Measurements from ENCODE around the gene CRIP3. TPM values are rescaled to one million over a fixed set of nuclear protein-coding genes. Genes with fewer than 3 reads are reported as not detected.
"Not testable (repeated sequence)": the region's sequence is repeated elsewhere in the genome, so short reads cannot be mapped to it uniquely, and the experiment has no call there.

CRIP3 gene
- 1 to 10 TPM in 3 of 4 donors, not detected in 1; 2.2 to 3.4 (median 2.6) TPM for total RNA-seq

GRCh38 chr6:43308101-43308989 is at the start of gene CRIP3:
Gene CRIP3, minus strand, starts transcription at chr6:43308826. Its CDS starts 34 bp downstream, at chr6:43308792.
- H3K4me1 ChIP-seq, result peaks cover 12% of the 10 kb centered on the region
- H3K27ac ChIP-seq, result no peak within 1 kb of the TSS
- peak within 1 kb of the TSS; percentile 38 for H3K4me3 ChIP-seq
- TF ChIP-seq POLR2AphosphoS5 (IDR thresholded peaks at IDR 0.05), result no peak
- peak in 1 of 2 donors; percentile 11 for TF ChIP-seq CTCF (IDR thresholded peaks at IDR 0.05)
- TF ChIP-seq EP300 (IDR thresholded peaks at IDR 0.05), result no peak
- H3K36me3 ChIP-seq, result no peaks in the 10 kb centered on the region
- no peak for DNase-seq (ENCODE audit: low spot score in 2 of 2)
- H3K27me3 ChIP-seq, result peaks cover 3% of the 10 kb centered on the region
- H3K9me3 ChIP-seq, result no peaks in the 10 kb centered on the region
- WGBS, result 11% methylated on average over 3 of the region's 39 CpGs

- WGBS, result 82% methylated on average over 2 of the region's 2 CpGs
- Histone ChIP-seq H3K36me3 (peaks cover 79% of the 10 kb centered on the region), H3K27ac (no peak overlapping the region), H3K4me3 (no peak overlapping the region), H3K27me3 (no peaks in the 10 kb centered on the region), H3K4me1 (no peaks in the 10 kb centered on the region), H3K9me3 (no peaks in the 10 kb centered on the region)
- TF ChIP-seq POLR2A (IDR thresholded peaks at IDR 0.05) (no peak), EP300 (IDR thresholded peaks at IDR 0.05) (no peak), POLR2AphosphoS5 (IDR thresholded peaks at IDR 0.05) (no peak), CTCF (IDR thresholded peaks at IDR 0.05) (no peak)
- DNase-seq (ENCODE audit: low spot score in 2 of 2), result no peak
These were observed 47.4 kb upstream of the CRIP3 start for GRCh38 chr6:43355862-43356590.

- peaks cover 85% of the 10 kb centered on the region for H3K36me3 ChIP-seq
These were observed 43.3 kb upstream of the CRIP3 start for GRCh38 chr6:43351951-43352350.

GRCh38 chr6:43347444-43347843 is 38.8 kb upstream of the CRIP3 start:
- no peak for TF ChIP-seq EP300 (IDR thresholded peaks at IDR 0.05)
- no peak for TF ChIP-seq POLR2A (IDR thresholded peaks at IDR 0.05)
- TF ChIP-seq POLR2AphosphoS5 (IDR thresholded peaks at IDR 0.05), result no peak
- no peak for TF ChIP-seq CTCF (IDR thresholded peaks at IDR 0.05)
- Histone ChIP-seq H3K36me3 (peaks cover 80% of the 10 kb centered on the region), H3K4me1 (no peaks in the 10 kb centered on the region), H3K4me3 (no peak overlapping the region), H3K27me3 (no peaks in the 10 kb centered on the region), H3K27ac (no peak overlapping the region), H3K9me3 (no peaks in the 10 kb centered on the region)
- WGBS, result 92% methylated on average over 3 of the region's 3 CpGs
- DNase-seq (ENCODE audit: low spot score in 2 of 2), result no peak

More at GRCh38 chr6:43351951-43352350, 43.3 kb upstream of the CRIP3 start:
- not testable (repeated sequence) for H3K9me3 ChIP-seq; H3K27ac ChIP-seq; H3K4me1 ChIP-seq; DNase-seq (ENCODE audit: low spot score in 2 of 2); H3K4me3 ChIP-seq; H3K27me3 ChIP-seq
- 95% methylated on average over 5 of the region's 5 CpGs for WGBS

GRCh38 chr6:43347021-43347420 is 38.4 kb upstream of the CRIP3 start:
- no peak for DNase-seq (ENCODE audit: low spot score in 2 of 2)
- Histone ChIP-seq H3K9me3 (no peaks in the 10 kb centered on the region), H3K27ac (no peak overlapping the region), H3K36me3 (peaks cover 80% of the 10 kb centered on the region), H3K4me3 (no peak overlapping the region), H3K27me3 (no peaks in the 10 kb centered on the region), H3K4me1 (no peaks in the 10 kb centered on the region)
- TF ChIP-seq POLR2A (IDR thresholded peaks at IDR 0.05) (no peak), CTCF (IDR thresholded peaks at IDR 0.05) (no peak), EP300 (IDR thresholded peaks at IDR 0.05) (no peak), POLR2AphosphoS5 (IDR thresholded peaks at IDR 0.05) (no peak)
- WGBS, result 86% methylated on average over 3 of the region's 3 CpGs

- not testable (repeated sequence) for H3K4me3 ChIP-seq; DNase-seq (ENCODE audit: low spot score in 2 of 2); H3K27ac ChIP-seq; H3K4me1 ChIP-seq; H3K9me3 ChIP-seq; H3K27me3 ChIP-seq
- peaks cover 81% of the 10 kb centered on the region for H3K36me3 ChIP-seq
- WGBS, result 98% methylated on average over 11 of the region's 11 CpGs
These were observed 37.6 kb upstream of the CRIP3 start for GRCh38 chr6:43346243-43346642.
